PFSK-1 (cell line): ENCODE measurements around the gene AUTS2.

Source experiments
- FOXP2 ChIP-seq: optimal IDR thresholded peaks from 2 replicates; pipeline ENCODE3; 2011; ENCODE audit warnings: borderline replicate concordance, control low read depth, inconsistent platforms; ENCODE audit not compliant: insufficient read depth; ENCODE audit errors: extremely low read length, extremely low read depth
- POLR2AphosphoS5 ChIP-seq: IDR thresholded peaks from 2 replicates; pipeline ENCODE4 v1.6.1; 2012; ENCODE audit warnings: low read depth, mild to moderate bottlenecking, control low read depth, low read length, moderate library complexity
- REST ChIP-seq, 2 experiments: IDR thresholded peaks; 2 replicates each; pipeline versions ENCODE4 v1.6.1 to v1.8.0; 2011 to 2012; ENCODE audit warnings: low read depth in 2 of 2, low read length in 2 of 2, control low read depth in 1 of 2, inconsistent platforms in 1 of 2, mild to moderate bottlenecking in 1 of 2, moderate library complexity in 1 of 2; ENCODE audit not compliant: insufficient read depth in 1 of 2
- SIN3A ChIP-seq: IDR thresholded peaks from 2 replicates; pipeline ENCODE4 v1.6.1; 2012; ENCODE audit warnings: mild to moderate bottlenecking, low read length, moderate library complexity, borderline replicate concordance; ENCODE audit not compliant: insufficient read depth
- TAF1 ChIP-seq: IDR thresholded peaks from 2 replicates; pipeline ENCODE4 v1.6.1; 2012; ENCODE audit warnings: low read length, control low read depth, borderline replicate concordance; ENCODE audit not compliant: insufficient read depth

The AUTS2 gene

DNA sequence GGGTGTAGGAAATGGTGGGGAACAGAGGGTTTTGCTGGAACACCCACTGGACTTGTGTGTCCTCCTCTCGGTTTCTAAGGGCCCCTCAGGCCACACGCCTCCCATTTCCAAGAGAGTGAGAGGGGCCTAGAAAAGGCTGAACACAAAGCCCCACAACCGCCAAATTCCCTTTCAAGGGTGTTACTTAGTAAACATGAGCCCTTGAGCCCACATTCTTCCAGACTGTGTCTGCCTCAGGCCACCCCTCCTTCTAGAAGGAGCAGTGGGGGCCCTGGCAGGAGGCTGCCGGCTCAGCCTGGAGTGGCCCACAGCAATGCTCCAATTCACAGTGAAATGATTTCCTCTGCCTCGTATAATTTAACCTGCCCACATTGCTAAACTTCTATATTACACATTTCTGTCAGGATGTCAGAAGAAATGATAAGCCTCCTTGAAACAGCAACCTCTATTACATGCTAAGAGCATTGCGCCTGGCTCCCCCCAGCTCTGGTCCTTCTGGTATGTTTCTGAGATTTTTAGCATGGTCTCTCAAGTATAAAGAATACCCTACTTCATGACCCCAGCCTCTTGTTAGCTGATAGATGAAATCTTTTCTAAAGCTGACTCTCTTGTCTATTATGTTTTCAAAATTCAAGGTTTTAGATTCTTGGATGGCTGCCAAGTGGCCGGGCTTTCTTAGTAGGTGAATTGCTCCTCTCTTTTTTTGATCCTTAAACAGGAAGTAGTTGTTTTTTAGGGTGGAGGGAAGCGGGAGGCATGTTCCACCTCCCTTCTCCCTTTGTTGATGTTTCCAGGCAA is 859.8 kb downstream of the AUTS2 start:
- TF ChIP-seq POLR2AphosphoS5 (no peak), TAF1 (no peak), SIN3A (no peak), FOXP2 (no peak), REST (IDR thresholded peaks at IDR 0.05; ENCODE audit: insufficient read depth in 1 of 2, low read depth in 2 of 2, low read length in 2 of 2) (no peak)

- TF ChIP-seq FOXP2: no peak
- no peak for TF ChIP-seq SIN3A
- TF ChIP-seq POLR2AphosphoS5: no peak
- TF ChIP-seq REST (IDR thresholded peaks at IDR 0.05; ENCODE audit: insufficient read depth in 1 of 2, low read depth in 2 of 2, low read length in 2 of 2): no peak
- TF ChIP-seq TAF1: no peak
These were observed 860.5 kb downstream of the AUTS2 start for GRCh38 chr7:70458745-70459144.

GRCh38 chr7:70459546-70459945 is 861.3 kb downstream of the AUTS2 start:
- no peak for TF ChIP-seq TAF1
- no peak for TF ChIP-seq SIN3A
- no peak for TF ChIP-seq FOXP2
- TF ChIP-seq POLR2AphosphoS5: no peak
- TF ChIP-seq REST (IDR thresholded peaks at IDR 0.05; ENCODE audit: insufficient read depth in 1 of 2, low read depth in 2 of 2, low read length in 2 of 2): no peak

DNA sequence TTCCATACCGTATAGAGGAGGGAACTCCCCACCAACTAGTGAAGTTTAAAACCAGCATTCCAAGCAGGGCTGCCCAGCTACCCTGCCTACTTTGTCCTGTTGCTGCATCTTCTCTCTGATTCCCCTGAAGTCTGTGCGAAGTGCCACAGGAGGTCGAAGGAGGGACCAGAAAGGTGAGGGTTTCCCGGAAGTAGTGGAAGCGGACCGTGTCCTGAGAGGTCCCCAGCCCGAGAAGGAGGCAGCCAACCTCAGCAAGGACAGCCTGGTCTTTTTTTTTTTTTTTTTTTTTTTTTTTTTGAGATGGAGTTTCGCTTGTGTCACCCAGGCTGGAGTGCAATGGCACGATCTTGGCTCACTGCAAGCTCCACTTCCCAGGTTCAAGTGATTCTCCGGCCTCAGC is 861.8 kb downstream of the AUTS2 start:
- TF ChIP-seq REST (IDR thresholded peaks at IDR 0.05; ENCODE audit: insufficient read depth in 1 of 2, low read depth in 2 of 2, low read length in 2 of 2) (no peak), POLR2AphosphoS5 (no peak), TAF1 (no peak), FOXP2 (no peak), SIN3A (no peak)

GRCh38 chr7:70460562-70460961 is 862.3 kb downstream of the AUTS2 start:
- TF ChIP-seq POLR2AphosphoS5: no peak
- no peak for TF ChIP-seq FOXP2
- TF ChIP-seq SIN3A: no peak
- no peak for TF ChIP-seq REST (IDR thresholded peaks at IDR 0.05; ENCODE audit: insufficient read depth in 1 of 2, low read depth in 2 of 2, low read length in 2 of 2)
- TF ChIP-seq TAF1: no peak
